Measurements from ENCODE around the gene PGK2.

GRCh38 chr6:49799090-49799489 is 12.0 kb upstream of the PGK2 start:
- TF ChIP-seq CTCF (IDR thresholded peaks at IDR 0.05; ENCODE audit: low read depth, low read length) (no peak), EZH2phosphoT487 (IDR thresholded peaks at IDR 0.05; ENCODE audit: low read depth) (no peak)

All from OCI-LY3 (cell line).